Stomach (tissue), 4 donors: ENCODE data around the gene PNMA8B.

Source experiments
- EP300 ChIP-seq: sonication (generic); formaldehyde crosslinking; IDR thresholded peaks from one replicate; pipeline ENCODE4 v1.6.1; 2017; ENCODE audit warnings: antibody characterized with exemption
- POLR2A ChIP-seq, 4 donors: fragments of 450-650 bp; IDR thresholded peaks; one replicate each; pipeline ENCODE4 v1.6.1; 2016; ENCODE audit warnings: antibody characterized with exemption in 4 of 4, control low read depth in 2 of 4, mild to moderate bottlenecking in 1 of 4, moderate library complexity in 1 of 4
- POLR2AphosphoS5 ChIP-seq, 3 donors: sonication (generic); formaldehyde crosslinking; IDR thresholded peaks; one replicate each; pipeline ENCODE4 v1.6.1; 2016; ENCODE audit warnings: antibody characterized with exemption in 3 of 3
- TF ChIP-seq, protein P1 (sequence below), 7 experiments: fragments of 450-650 bp in 4 of 7; fragments of 200-600 bp in 3 of 7; sonication (generic) in 3 of 7; IDR thresholded peaks; one replicate each; pipeline ENCODE4 v1.5.1; 2016 to 2019; ENCODE audit warnings: antibody characterized with exemption in 7 of 7, control low read depth in 2 of 7, mild to moderate bottlenecking in 1 of 7

DNA sequence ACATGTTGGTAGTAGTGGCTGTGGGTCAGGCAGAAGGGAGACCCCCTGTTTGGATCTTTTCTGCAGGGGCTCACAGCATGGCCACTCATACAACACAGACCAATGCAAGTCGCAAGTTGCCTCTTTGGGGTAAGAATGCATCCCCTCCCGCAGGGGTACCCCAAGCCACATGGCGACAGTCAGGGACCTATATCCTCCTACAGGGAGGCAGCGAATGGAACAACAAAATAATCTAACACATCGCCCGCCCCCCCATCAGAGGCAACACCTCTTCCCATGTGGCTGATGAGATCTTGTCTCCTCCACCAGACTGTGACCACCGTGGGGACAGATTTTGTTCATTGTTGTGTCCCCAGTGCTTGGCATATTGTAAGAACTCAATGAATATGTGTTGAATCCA is 40.7 kb upstream of the PNMA8B start:
- TF ChIP-seq, protein P1, sequence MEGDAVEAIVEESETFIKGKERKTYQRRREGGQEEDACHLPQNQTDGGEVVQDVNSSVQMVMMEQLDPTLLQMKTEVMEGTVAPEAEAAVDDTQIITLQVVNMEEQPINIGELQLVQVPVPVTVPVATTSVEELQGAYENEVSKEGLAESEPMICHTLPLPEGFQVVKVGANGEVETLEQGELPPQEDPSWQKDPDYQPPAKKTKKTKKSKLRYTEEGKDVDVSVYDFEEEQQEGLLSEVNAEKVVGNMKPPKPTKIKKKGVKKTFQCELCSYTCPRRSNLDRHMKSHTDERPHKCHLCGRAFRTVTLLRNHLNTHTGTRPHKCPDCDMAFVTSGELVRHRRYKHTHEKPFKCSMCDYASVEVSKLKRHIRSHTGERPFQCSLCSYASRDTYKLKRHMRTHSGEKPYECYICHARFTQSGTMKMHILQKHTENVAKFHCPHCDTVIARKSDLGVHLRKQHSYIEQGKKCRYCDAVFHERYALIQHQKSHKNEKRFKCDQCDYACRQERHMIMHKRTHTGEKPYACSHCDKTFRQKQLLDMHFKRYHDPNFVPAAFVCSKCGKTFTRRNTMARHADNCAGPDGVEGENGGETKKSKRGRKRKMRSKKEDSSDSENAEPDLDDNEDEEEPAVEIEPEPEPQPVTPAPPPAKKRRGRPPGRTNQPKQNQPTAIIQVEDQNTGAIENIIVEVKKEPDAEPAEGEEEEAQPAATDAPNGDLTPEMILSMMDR (IDR thresholded peaks at IDR 0.05), result no peak
- TF ChIP-seq EP300, result no peak
- TF ChIP-seq POLR2A (IDR thresholded peaks at IDR 0.05), result no peak
- TF ChIP-seq POLR2AphosphoS5 (IDR thresholded peaks at IDR 0.05), result no peak
